BJ (cell line): ENCODE data around the gene HYAL1. TPM values are rescaled to one million over a fixed set of nuclear protein-coding genes. Genes with fewer than 3 reads are reported as not detected.

Source experiments
- CTCF ChIA-PET: fragments of 350-600 bp; formaldehyde crosslinking; extraction: SDS; loops from one replicate; lab custom pipeline; 2021; ENCODE audit warnings: antibody characterized with exemption, inconsistent platforms; lab: Yijun Ruan, JAX
- POLR2A ChIA-PET: fragments of 300-600 bp; sonication (Branson Sonifier 250); formaldehyde crosslinking; extraction: SDS; loops from one replicate; lab custom pipeline; 2021; ENCODE audit warnings: antibody characterized with exemption; lab: Charles Lee
- DNase-seq: peaks from one replicate; pipeline ENCODE4 v3.0.0-alpha.2; 2011; ENCODE audit warnings: low read depth
- H3K27me3 ChIP-seq: 2 replicates; pipeline ENCODE4 v1.6.0; 2011; ENCODE audit warnings: low read length; ENCODE audit not compliant: control insufficient read depth, insufficient read depth
- H3K36me3 ChIP-seq: 2 replicates; pipeline ENCODE4 v1.5.1; 2011; ENCODE audit warnings: low read length; ENCODE audit not compliant: control insufficient read depth, insufficient read depth
- H3K4me3 ChIP-seq: 2 replicates; pipeline ENCODE4 v1.5.1; 2011; ENCODE audit warnings: low read depth, mild to moderate bottlenecking, control low read depth, low read length
- CTCF ChIP-seq: IDR thresholded peaks from 2 replicates; pipeline ENCODE4 v1.5.1; 2011; ENCODE audit warnings: low read depth, mild to moderate bottlenecking, control low read depth, inconsistent platforms, low read length, moderate library complexity; ENCODE audit not compliant: insufficient read depth
- polyA plus RNA-seq: library from polyadenylated mRNA; depleted of rRNA; stranded (reverse); fragments of >200 nt; gene quantifications from 2 replicates; pipeline ENCODE4 v1.2.3, GENCODE V29; 2011

The HYAL1 gene
- polyA plus RNA-seq, 1 experiment: 0.10 TPM

DNA sequence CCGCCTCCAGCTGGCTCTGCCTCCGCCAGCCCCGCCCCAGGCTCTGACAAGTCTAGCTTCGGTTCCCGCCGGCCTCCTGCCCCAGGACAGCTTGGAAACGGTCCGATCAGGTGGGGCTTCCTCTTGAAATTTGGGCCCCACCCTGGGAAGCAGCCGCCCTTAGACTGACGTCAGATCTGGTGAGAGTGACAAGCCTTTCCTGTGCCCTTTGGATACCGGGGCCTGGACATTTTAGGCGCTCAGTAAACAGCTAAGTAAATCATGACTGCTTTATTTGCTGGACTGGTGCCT, 3.8 kb downstream of the HYAL1 start:
- ChIA-PET CTCF (interaction anchor here (1.0 to 2.4 kb wide), 7 partner anchors 15 to 105 kb away, joined by 3 to 20 read pairs (median 4); partner anchors contain the start of genes HYAL2 and SEMA3B), POLR2A (interaction anchor here (0.7 to 0.9 kb wide), 2 partner anchors 38 to 47 kb away, joined by 11 to 12 read pairs; no protein-coding TSS in a partner anchor)
- H3K36me3 ChIP-seq: no peaks in the 10 kb centered on the region; the same call in 1 of the 2 replicates
- TF ChIP-seq CTCF: no peak
- H3K4me3 ChIP-seq: peak overlapping the region; percentile 44
- H3K27me3 ChIP-seq: no peaks in the 10 kb centered on the region
- DNase-seq: no peak

GRCh38 chr3:50298836-50299637, 4.3 kb downstream of the HYAL1 start, which contains the start of the genes HYAL3 and NAA80:
Gene HYAL3, minus strand, starts transcription at chr3:50299405. Its CDS starts 3,803 bp downstream, at chr3:50295602.
Gene NAA80, minus strand, starts transcription at chr3:50299405. Its CDS starts 1,942 bp downstream, at chr3:50297463.
- TF ChIP-seq CTCF: peak; percentile 41

DNA sequence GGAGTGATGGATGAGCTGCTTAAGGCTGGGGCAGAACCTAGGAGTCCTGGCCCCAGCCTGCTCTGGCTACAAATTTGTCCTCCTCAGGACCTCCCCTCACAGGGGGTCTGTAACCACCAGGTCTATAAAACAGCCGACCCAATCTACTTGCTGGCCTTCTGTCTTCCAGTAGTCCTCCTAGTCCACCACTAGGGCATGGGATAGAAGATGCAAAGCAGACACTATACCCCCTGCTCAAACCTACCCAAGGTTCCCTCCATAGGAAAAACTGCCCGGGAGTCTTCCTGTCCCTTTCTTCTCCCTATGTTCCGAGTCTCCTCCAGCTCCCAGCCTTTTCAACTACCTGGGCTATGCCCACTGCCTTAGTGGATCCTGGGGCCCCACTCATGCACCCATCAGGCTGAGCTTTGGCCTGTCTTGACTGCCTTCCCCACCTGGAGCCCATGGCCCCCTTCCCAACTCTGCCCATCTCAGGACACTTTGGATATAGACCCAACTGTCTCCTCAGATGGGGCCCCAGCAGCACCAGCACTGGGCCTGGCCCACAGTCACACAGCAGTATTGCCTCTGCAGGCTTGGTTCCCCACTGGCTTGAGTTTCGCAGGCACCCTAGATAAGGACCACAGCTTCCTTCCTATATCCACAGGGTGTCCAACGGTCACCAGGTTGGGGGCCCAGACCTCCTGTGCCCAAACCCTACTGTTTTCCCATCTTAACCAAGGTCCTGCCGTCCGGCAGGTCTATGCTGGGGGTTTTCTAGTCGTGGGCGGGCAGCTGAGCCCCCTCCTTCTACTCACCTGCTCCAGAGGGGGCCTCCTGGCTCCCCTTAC, 5.3 kb downstream of the HYAL1 start:
- Histone ChIP-seq H3K27me3 (no peaks in the 10 kb centered on the region), H3K36me3 (no peaks in the 10 kb centered on the region; the same call in 1 of the 2 replicates), H3K4me3 (peak overlapping the region; percentile 54)
- 0 out of 2 replicates have a peak, but pooled peaks have one; percentile 6 for TF ChIP-seq CTCF
- CTCF ChIA-PET: interaction anchor here (0.6 to 2.4 kb wide), 10 partner anchors 8 to 71 kb away, joined by 3 to 20 read pairs (median 4); partner anchors contain the start of genes HYAL2 and SEMA3B
- POLR2A ChIA-PET: interaction anchor here (0.5 kb wide), 2 partner anchors 33 to 35 kb away, joined by 3 to 4 read pairs; no protein-coding TSS in a partner anchor
- DNase-seq: no peak

More at GRCh38 chr3:50298836-50299637, 4.3 kb downstream of the HYAL1 start, which contains the start of the genes HYAL3 and NAA80:
- ChIA-PET CTCF (interaction anchor here (0.9 to 2.4 kb wide), 11 partner anchors 7 to 104 kb away, joined by 3 to 20 read pairs (median 4); partner anchors contain the start of genes HYAL2 and SEMA3B), POLR2A (interaction anchor here (0.7 to 0.9 kb wide), 3 partner anchors 29 to 46 kb away, joined by 4 to 12 read pairs (median 11); no protein-coding TSS in a partner anchor)
- no peaks in the 10 kb centered on the region for H3K27me3 ChIP-seq
- peak; percentile 98 for DNase-seq
- H3K4me3 ChIP-seq: peak within 1 kb of the TSS; percentile 54
- H3K36me3 ChIP-seq: no peaks in the 10 kb centered on the region; the same call in 1 of the 2 replicates

- Histone ChIP-seq H3K4me3 (no peak overlapping the region), H3K36me3 (no peaks in the 10 kb centered on the region; the same call in 1 of the 2 replicates), H3K27me3 (no peaks in the 10 kb centered on the region)
- TF ChIP-seq CTCF: no peak
- ChIA-PET POLR2A (no interaction called here), CTCF (interaction anchor here (2.4 kb wide), 1 partner anchor 26 kb away, joined by 20 read pairs; the partner anchor contains the start of gene HYAL2)
- no peak for DNase-seq
Measured at GRCh38 chr3:50297384-50297775, 6.0 kb downstream of the HYAL1 start.
